GM10266 (cell line): ENCODE results near the gene THRAP3.

ENCODE experiments used
- DNase-seq: peaks from one replicate; pipeline ENCODE4 v3.0.0; 2012; ENCODE audit errors: extremely low spot score
- CTCF ChIP-seq: IDR thresholded peaks from 2 replicates; pipeline ENCODE4 v1.5.1; 2012; ENCODE audit warnings: mild to moderate bottlenecking, low read depth; ENCODE audit not compliant: control insufficient read depth, insufficient read depth; ENCODE audit errors: missing control alignments

Gene THRAP3

GRCh38 chr1:36256558-36257374 is 32.5 kb downstream of the THRAP3 start:
- DNase-seq = no peak
- no peak for TF ChIP-seq CTCF

GRCh38 chr1:36257375-36257767 is 33.1 kb downstream of the THRAP3 start:
- TF ChIP-seq CTCF = no peak

GRCh38 chr1:36258960-36259344 is 34.7 kb downstream of the THRAP3 start:
- no peak for DNase-seq
- no peak for TF ChIP-seq CTCF

More at GRCh38 chr1:36257375-36257767, 33.1 kb downstream of the THRAP3 start:
- no peak for DNase-seq

GRCh38 chr1:36268981-36269380 is 44.7 kb downstream of the THRAP3 start:
- no peak for DNase-seq
- TF ChIP-seq CTCF = no peak

- no peak for TF ChIP-seq CTCF
- no peak for DNase-seq
Measured at GRCh38 chr1:36269408-36269838, 45.2 kb downstream of the THRAP3 start.

- DNase-seq = no peak
- TF ChIP-seq CTCF = no peak
Measured at GRCh38 chr1:36273024-36273423, 48.8 kb downstream of the THRAP3 start.

GRCh38 chr1:36274201-36274600 is 50.0 kb downstream of the THRAP3 start:
- no peak for DNase-seq
- TF ChIP-seq CTCF = no peak
